COLO668 (cell line): ENCODE measurements around the gene MAGEA3.
"Not testable (repeated sequence)": the region's sequence is repeated elsewhere in the genome, so short reads cannot be mapped to it uniquely, and the experiment has no call there.

ENCODE experiments used
- DNase-seq: peaks from one replicate; lab custom pipeline; 2025; ENCODE audit not compliant: unreplicated experiment; lab: John Stamatoyannopoulos, UW

The MAGEA3 gene

DNA sequence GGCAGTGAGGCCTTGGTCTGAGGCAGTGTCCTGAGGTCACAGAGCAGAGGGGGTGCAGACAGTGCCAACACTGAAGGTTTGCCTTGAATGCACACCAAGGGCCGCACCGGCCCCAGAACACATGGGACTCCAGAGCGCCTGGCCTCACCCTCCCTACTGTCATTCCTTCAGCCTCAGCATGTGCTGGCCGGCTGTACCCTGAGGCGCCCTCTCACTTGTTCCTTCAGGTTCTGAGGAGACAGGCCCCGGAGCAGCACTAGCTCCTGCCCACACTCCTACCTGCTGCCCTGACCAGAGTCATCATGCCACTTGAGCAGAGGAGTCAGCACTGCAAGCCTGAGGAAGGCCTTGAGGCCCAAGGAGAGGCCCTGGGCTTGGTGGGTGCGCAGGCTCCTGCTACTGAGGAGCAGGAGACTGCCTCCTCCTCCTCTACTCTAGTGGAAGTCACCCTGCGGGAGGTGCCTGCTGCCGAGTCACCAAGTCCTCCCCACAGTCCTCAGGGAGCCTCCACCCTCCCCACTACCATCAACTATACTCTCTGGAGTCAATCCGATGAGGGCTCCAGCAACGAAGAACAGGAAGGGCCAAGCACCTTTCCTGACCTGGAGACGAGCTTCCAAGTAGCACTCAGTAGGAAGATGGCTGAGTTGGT is 37.4 kb downstream of the MAGEA3 start:
- DNase-seq = no peak

DNA sequence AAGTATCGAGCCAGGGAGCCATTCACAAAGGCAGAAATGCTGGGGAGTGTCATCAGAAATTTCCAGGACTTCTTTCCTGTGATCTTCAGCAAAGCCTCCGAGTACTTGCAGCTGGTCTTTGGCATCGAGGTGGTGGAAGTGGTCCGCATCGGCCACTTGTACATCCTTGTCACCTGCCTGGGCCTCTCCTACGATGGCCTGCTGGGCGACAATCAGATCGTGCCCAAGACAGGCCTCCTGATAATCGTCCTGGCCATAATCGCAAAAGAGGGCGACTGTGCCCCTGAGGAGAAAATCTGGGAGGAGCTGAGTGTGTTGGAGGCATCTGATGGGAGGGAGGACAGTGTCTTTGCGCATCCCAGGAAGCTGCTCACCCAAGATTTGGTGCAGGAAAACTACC is 37.9 kb downstream of the MAGEA3 start:
- DNase-seq = not testable (repeated sequence)

DNA sequence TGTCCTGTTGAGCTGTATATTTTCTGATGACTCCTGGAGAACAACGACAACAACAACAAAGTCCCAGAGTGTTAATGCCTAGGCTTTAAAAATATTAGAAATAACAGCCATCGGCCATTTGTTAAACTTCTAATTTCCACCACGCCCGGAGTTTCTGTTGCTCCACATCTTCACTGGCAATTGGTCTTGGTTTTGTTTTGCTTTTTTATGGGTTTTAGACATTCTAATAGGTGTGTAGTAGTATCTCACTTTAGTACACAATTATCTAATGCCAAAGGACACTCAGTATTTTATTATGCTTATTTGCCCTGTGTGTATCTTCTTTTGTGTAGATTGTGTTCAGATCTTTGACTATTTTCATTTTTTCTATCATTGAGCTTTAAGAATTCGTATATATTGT is 40.0 kb downstream of the MAGEA3 start:
- DNase-seq = no peak
